Heart left ventricle (tissue), 16 donors: Measurements from ENCODE around the gene NFE2L2. TPM values are rescaled to one million over a fixed set of nuclear protein-coding genes. Genes with fewer than 3 reads are reported as not detected.

Source experiments
- ATAC-seq, 4 donors: fragments of 200-7000 bp; cut with Tn5 transposase; one replicate each; pipeline ENCODE4 v1.9.1; 2020 to 2022; ENCODE audit warnings: moderate library complexity in 4 of 4, mild to moderate bottlenecking in 3 of 4, moderate number of reproducible peaks in 1 of 4
- DNase-seq, 5 donors: peaks; one replicate each; pipeline ENCODE4 v3.0.0-alpha.2; 2020
- H3K27ac ChIP-seq, 12 donors: fragments of 200-600 bp; sonication (generic) in 4 of 12; one replicate each; pipeline versions ENCODE4 v1.5.0 to v1.8.0; 2016 to 2022; ENCODE audit warnings: mild to moderate bottlenecking in 2 of 12
- H3K27me3 ChIP-seq, 9 donors: fragments of 200-600 bp; sonication (generic) in 2 of 9; one replicate each; pipeline versions ENCODE4 v1.5.1 to v1.8.0; 2016 to 2022; ENCODE audit warnings: mild to moderate bottlenecking in 3 of 9
- H3K36me3 ChIP-seq, 9 donors: fragments of 200-600 bp; sonication (generic) in 2 of 9; one replicate each; pipeline versions ENCODE4 v1.5.0 to v1.8.0; 2018 to 2022; ENCODE audit warnings: mild to moderate bottlenecking in 2 of 9
- H3K4me1 ChIP-seq, 12 donors: fragments of 200-600 bp; sonication (generic) in 4 of 12; one replicate each; pipeline versions ENCODE4 v1.5.0 to v1.8.0; 2016 to 2022; ENCODE audit warnings: mild to moderate bottlenecking in 3 of 12
- H3K4me3 ChIP-seq, 12 donors: fragments of 200-600 bp; sonication (generic) in 4 of 12; one replicate each; pipeline versions ENCODE4 v1.5.0 to v1.8.0; 2017 to 2022; ENCODE audit warnings: mild to moderate bottlenecking in 9 of 12, moderate library complexity in 4 of 12
- H3K9me3 ChIP-seq, 12 donors: fragments of 200-600 bp; sonication (generic) in 4 of 12; one replicate each; pipeline versions ENCODE4 v1.5.0 to v1.8.0; 2016 to 2022; ENCODE audit warnings: mild to moderate bottlenecking in 1 of 12
- POLR2A ChIP-seq, 2 donors: fragments of 450-650 bp; IDR thresholded peaks; one replicate each; pipeline ENCODE4 v1.6.1; 2017; ENCODE audit warnings: antibody characterized with exemption in 2 of 2, mild to moderate bottlenecking in 2 of 2, moderate library complexity in 2 of 2
- WGBS, 4 donors: extraction: QIAGEN DNeasy Blood & Tissue Kit in 2 of 4; methylation state at CpG; one replicate each; pipeline versions ENCODE4 v1.1.5 to v1.1.7; 2013 to 2018; 5-methylcytosine and 5-hydroxymethylcytosine counted together
- intact Hi-C, 10 donors: fragments of 100-400 bp; cut with DNase I; formaldehyde crosslinking; loops; one replicate each; pipeline versions ENCODE4 v1.11.1 to v1.14.2; 2022
- polyA plus RNA-seq, 2 donors: library from polyadenylated mRNA; stranded (reverse); fragments of 200-250 nt; gene quantifications; one replicate each; pipeline ENCODE4 v1.2.3, GENCODE V29; 2013
- total RNA-seq, 9 donors: library from RNA; depleted of rRNA in 2 of 9; stranded (reverse); fragments of >200 nt in 2 of 9; fragmentation: NEBNext Ultra II Directional in 3 of 9; extraction: Animal tissue kit (Norgen Biotek cat#: 25700) in 3 of 9; gene quantifications; one replicate each; pipeline versions ENCODE4 v1.1.0 to v1.2.4, GENCODE V29; 2016 to 2023
- TF ChIP-seq, protein P1 (sequence below), 12 donors: fragments of 200-600 bp; sonication (generic) in 4 of 12; IDR thresholded peaks; one replicate each; pipeline versions ENCODE4 v1.5.0 to v1.8.0; 2018 to 2022; ENCODE audit warnings: antibody characterized with exemption in 12 of 12, mild to moderate bottlenecking in 5 of 12
- donor health status: ischemic (EF 13 %, LVEDD 7.1; RV severe dilation, severe dysfunction).
- donor health status: healthy with polysubstance abuse.
- donor health status: DM: no; HTN: yes; CAD: no.
- donor health status: DM: no; HTN: no; CAD: no.
- donor health status: ischemic (EF 25% LVEDD 6.9; RV normal size, moderate dysfunction).
- donor health status: ischemic (EF 25% LVEDD 5.7; RV mildly dilated, moderate dysfunction).
- donor health status: healthy.
- donor health status: DM: yes; HTN: yes; CAD: no.
- donor health status: ischemic (EF 35%, LVEDD 5.7; RV mildly dilated, moderate dysfunction).
- donor health status: nonischemic (EF 11% LVEDD 7.7; RV severe dilation, severe dysfunction).
- donor health status: DM: yes; HTN: yes; CAD: no.
- donor health status: PGD.
- donor health status: ischemic (EF 29% LVEDD 5.4; RV normal size, mild dysfunction).
- donor health status: nonischemic (EF 23%, LVEDD 6.1; RV moderate dilation, normal function).

NFE2L2 gene
- total and polyA plus RNA-seq, 11 donors = 17.0 to 82.5 (median 54.8) TPM

GRCh38 chr2:177287814-177288213 is 23.3 kb upstream of the NFE2L2 start:
- Histone ChIP-seq H3K4me3 (no peak overlapping the region), H3K9me3 (no peaks in the 10 kb centered on the region), H3K4me1 (peaks cover 0 to 35% (median 11%) of the 10 kb centered on the region in 12 donors), H3K36me3 (peaks cover 0 to 7% (median 0%) of the 10 kb centered on the region in 9 donors), H3K27ac (no peak overlapping the region), H3K27me3 (no peaks in the 10 kb centered on the region)
- intact Hi-C loops = no loop called here
- ATAC-seq (no peak), DNase-seq (no peak)
- 96 to 100% (median 98%) methylated on average over 1 of the region's 1 CpG for WGBS, 4 donors
- no peak for TF ChIP-seq POLR2A (IDR thresholded peaks at IDR 0.05)
- TF ChIP-seq, protein P1, sequence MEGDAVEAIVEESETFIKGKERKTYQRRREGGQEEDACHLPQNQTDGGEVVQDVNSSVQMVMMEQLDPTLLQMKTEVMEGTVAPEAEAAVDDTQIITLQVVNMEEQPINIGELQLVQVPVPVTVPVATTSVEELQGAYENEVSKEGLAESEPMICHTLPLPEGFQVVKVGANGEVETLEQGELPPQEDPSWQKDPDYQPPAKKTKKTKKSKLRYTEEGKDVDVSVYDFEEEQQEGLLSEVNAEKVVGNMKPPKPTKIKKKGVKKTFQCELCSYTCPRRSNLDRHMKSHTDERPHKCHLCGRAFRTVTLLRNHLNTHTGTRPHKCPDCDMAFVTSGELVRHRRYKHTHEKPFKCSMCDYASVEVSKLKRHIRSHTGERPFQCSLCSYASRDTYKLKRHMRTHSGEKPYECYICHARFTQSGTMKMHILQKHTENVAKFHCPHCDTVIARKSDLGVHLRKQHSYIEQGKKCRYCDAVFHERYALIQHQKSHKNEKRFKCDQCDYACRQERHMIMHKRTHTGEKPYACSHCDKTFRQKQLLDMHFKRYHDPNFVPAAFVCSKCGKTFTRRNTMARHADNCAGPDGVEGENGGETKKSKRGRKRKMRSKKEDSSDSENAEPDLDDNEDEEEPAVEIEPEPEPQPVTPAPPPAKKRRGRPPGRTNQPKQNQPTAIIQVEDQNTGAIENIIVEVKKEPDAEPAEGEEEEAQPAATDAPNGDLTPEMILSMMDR (IDR thresholded peaks at IDR 0.05) = no peak

GRCh38 chr2:177285892-177286715 is 21.6 kb upstream of the NFE2L2 start:
- intact Hi-C loops = no loop called here
- TF ChIP-seq, protein P1 (IDR thresholded peaks at IDR 0.05) = no peak
- TF ChIP-seq POLR2A (IDR thresholded peaks at IDR 0.05) = no peak
- peaks cover 0 to 48% (median 18%) of the 10 kb centered on the region in 12 donors for H3K4me1 ChIP-seq

DNA sequence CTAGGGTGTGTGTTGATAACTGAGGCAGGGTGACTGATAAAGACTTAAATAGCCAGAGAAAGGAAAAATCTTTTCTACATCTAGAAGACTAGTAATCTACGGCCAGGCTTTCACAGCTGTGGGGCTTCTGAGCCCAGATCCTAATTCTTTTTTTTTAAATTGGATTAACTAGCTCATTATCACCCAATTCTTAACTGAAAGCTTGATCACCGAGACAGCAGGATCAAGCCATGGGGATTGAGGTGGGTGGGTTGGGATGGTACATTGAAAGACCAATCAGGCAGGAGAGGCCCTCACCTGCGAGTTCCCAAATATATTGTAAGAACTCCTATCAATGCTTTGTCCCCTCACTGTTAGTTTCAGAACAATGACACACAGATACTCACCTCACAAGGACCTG is 20.0 kb upstream of the NFE2L2 start:
- intact Hi-C loops = loop anchor here in 1 of 10 donors (5.0 kb wide), 1 partner anchor 48 kb away; no protein-coding TSS in a partner anchor
- no peak for TF ChIP-seq POLR2A (IDR thresholded peaks at IDR 0.05)
- TF ChIP-seq, protein P1 (IDR thresholded peaks at IDR 0.05) = no peak
- DNase-seq (no peak), ATAC-seq (no peak)
- Histone ChIP-seq H3K27ac (peak overlapping the region in 1 of 12 donors; percentile 25), H3K9me3 (no peaks in the 10 kb centered on the region), H3K36me3 (peaks cover 0 to 7% (median 0%) of the 10 kb centered on the region in 9 donors), H3K4me1 (peaks cover 0 to 58% (median 22%) of the 10 kb centered on the region in 12 donors), H3K27me3 (no peaks in the 10 kb centered on the region), H3K4me3 (no peak overlapping the region)
- WGBS, 4 donors = 65 to 77% (median 73%) methylated on average over 3 of the region's 3 CpGs

More at GRCh38 chr2:177285892-177286715, 21.6 kb upstream of the NFE2L2 start:
- 57 to 78% (median 67%) methylated on average over 2 of the region's 2 CpGs for WGBS, 4 donors
- ATAC-seq (no peak), DNase-seq (no peak)
- no peaks in the 10 kb centered on the region for H3K9me3 ChIP-seq
- no peak overlapping the region for H3K27ac ChIP-seq
- peaks cover 0 to 7% (median 0%) of the 10 kb centered on the region in 9 donors for H3K36me3 ChIP-seq
- no peaks in the 10 kb centered on the region for H3K27me3 ChIP-seq
- H3K4me3 ChIP-seq = no peak overlapping the region

- no peak overlapping the region for H3K27ac ChIP-seq
- no peak overlapping the region for H3K4me3 ChIP-seq
- ATAC-seq = no peak
- peaks cover 0 to 61% (median 23%) of the 10 kb centered on the region in 12 donors for H3K4me1 ChIP-seq
- TF ChIP-seq, protein P1 (IDR thresholded peaks at IDR 0.05) = no peak
- TF ChIP-seq POLR2A (IDR thresholded peaks at IDR 0.05) = no peak
- peaks cover 0 to 7% (median 0%) of the 10 kb centered on the region in 9 donors for H3K36me3 ChIP-seq
- intact Hi-C loops = loop anchor here in 1 of 10 donors (5.0 kb wide), 1 partner anchor 48 kb away; no protein-coding TSS in a partner anchor
- DNase-seq = no peak
- H3K9me3 ChIP-seq = no peaks in the 10 kb centered on the region
- H3K27me3 ChIP-seq = no peaks in the 10 kb centered on the region
- 91 to 95% (median 94%) methylated on average over 4 of the region's 4 CpGs for WGBS, 4 donors
These were observed 19.4 kb upstream of the NFE2L2 start for GRCh38 chr2:177283906-177284305.
